ENCODE results near the gene PRKG1.

- TF ChIP-seq CTCF (conservative IDR thresholded peaks at IDR 0.05; ENCODE audit: low read length) = no peak
- no peak for TF ChIP-seq EZH2phosphoT487 (IDR thresholded peaks at IDR 0.05; ENCODE audit: borderline replicate concordance)
Observed at GRCh38 chr10:51615764-51616298, 541.5 kb downstream of the PRKG1 start.

Measured in Loucy (cell line).